Measurements from ENCODE around the gene CCNB1IP1.
A peak's percentile ranks its signal among the peaks of the same experiment; 100 is the strongest.
"Not testable (repeated sequence)": the region's sequence is repeated elsewhere in the genome, so short reads cannot be mapped to it uniquely, and the experiment has no call there.

Gene CCNB1IP1

GRCh38 chr14:20327005-20327869 lies 5.8 kb downstream of the CCNB1IP1 start:
- H3K4me3 Mint-ChIP-seq = no peak overlapping the region
- H3K36me3 Mint-ChIP-seq (ENCODE audit: insufficient read depth) = peaks cover 21% of the 10 kb centered on the region
- no peaks in the 10 kb centered on the region for H3K9me3 Mint-ChIP-seq
- peak; percentile 42 to 52 (median 49) for DNase-seq
- ATAC-seq (replicated peaks) = peak; percentile 58
- H3K27ac Mint-ChIP-seq = peak overlapping the region in 1 of 2 donors; percentile 52
- H3K4me1 Mint-ChIP-seq (ENCODE audit: low read depth in 2 of 2) = peaks cover 7 to 21% of the 10 kb centered on the region in 2 donors
- H3K27me3 Mint-ChIP-seq = no peaks in the 10 kb centered on the region

GRCh38 chr14:20317720-20318119 lies 15.4 kb downstream of the CCNB1IP1 start:
- H3K27me3 Mint-ChIP-seq = no peaks in the 10 kb centered on the region

GRCh38 chr14:20314026-20314425 lies 19.1 kb downstream of the CCNB1IP1 start:
- Mint-ChIP-seq H3K27me3 (no peaks in the 10 kb centered on the region), H3K36me3 (ENCODE audit: insufficient read depth) (peaks cover 49% of the 10 kb centered on the region), H3K27ac (no peak overlapping the region), H3K9me3 (no peaks in the 10 kb centered on the region), H3K4me1 (ENCODE audit: low read depth in 2 of 2) (no peaks in the 10 kb centered on the region), H3K4me3 (no peak overlapping the region)
- ATAC-seq (replicated peaks) (no peak), DNase-seq (no peak)

More at GRCh38 chr14:20317720-20318119, 15.4 kb downstream of the CCNB1IP1 start:
- DNase-seq (no peak), ATAC-seq (replicated peaks) (no peak)
- peaks cover 68% of the 10 kb centered on the region for H3K36me3 Mint-ChIP-seq (ENCODE audit: insufficient read depth)
- no peak overlapping the region for H3K27ac Mint-ChIP-seq
- no peaks in the 10 kb centered on the region for H3K4me1 Mint-ChIP-seq (ENCODE audit: low read depth in 2 of 2)
- H3K9me3 Mint-ChIP-seq = no peaks in the 10 kb centered on the region
- no peak overlapping the region for H3K4me3 Mint-ChIP-seq

GRCh38 chr14:20306079-20306423 lies 27.0 kb downstream of the CCNB1IP1 start:
- no peaks in the 10 kb centered on the region for H3K27me3 Mint-ChIP-seq
- H3K27ac Mint-ChIP-seq = peak overlapping the region; percentile 86 to 93
- peak overlapping the region; percentile 88 for H3K4me3 Mint-ChIP-seq
- ATAC-seq (replicated peaks) = no peak
- peaks cover 18% of the 10 kb centered on the region for H3K36me3 Mint-ChIP-seq (ENCODE audit: insufficient read depth)
- DNase-seq = no peak
- H3K4me1 Mint-ChIP-seq (ENCODE audit: low read depth in 2 of 2) = peaks cover 9 to 32% of the 10 kb centered on the region in 2 donors
- no peaks in the 10 kb centered on the region for H3K9me3 Mint-ChIP-seq

GRCh38 chr14:20305265-20306078 lies 27.6 kb downstream of the CCNB1IP1 start, which contains the start of gene TTC5:
TSS of gene TTC5 (minus strand) at chr14:20305951. CDS start at chr14:20305937, 14 bp downstream.
- DNase-seq = peak; percentile 89 to 94 (median 90)
- ATAC-seq (replicated peaks) = peak; percentile 99
- Mint-ChIP-seq H3K4me1 (ENCODE audit: low read depth in 2 of 2) (peaks cover 9 to 32% of the 10 kb centered on the region in 2 donors), H3K27me3 (no peaks in the 10 kb centered on the region), H3K36me3 (ENCODE audit: insufficient read depth) (peaks cover 20% of the 10 kb centered on the region), H3K4me3 (peak within 1 kb of the TSS; percentile 88), H3K9me3 (no peaks in the 10 kb centered on the region), H3K27ac (peak within 1 kb of the TSS; percentile 86 to 93)

GRCh38 chr14:20302042-20302755 lies 30.9 kb downstream of the CCNB1IP1 start:
- Mint-ChIP-seq H3K27ac (no peak overlapping the region), H3K4me1 (ENCODE audit: low read depth in 2 of 2) (peaks cover 9 to 32% of the 10 kb centered on the region in 2 donors)

GRCh38 chr14:20295067-20295466 lies 38.0 kb downstream of the CCNB1IP1 start:
- Mint-ChIP-seq H3K4me1 (ENCODE audit: low read depth in 2 of 2) (no peaks in the 10 kb centered on the region), H3K9me3 (no peaks in the 10 kb centered on the region), H3K36me3 (ENCODE audit: insufficient read depth) (peaks cover 84% of the 10 kb centered on the region), H3K4me3 (no peak overlapping the region), H3K27me3 (no peaks in the 10 kb centered on the region), H3K27ac (peak overlapping the region in 1 of 2 donors; percentile 64)
- no peak for ATAC-seq (replicated peaks)
- no peak for DNase-seq

More at GRCh38 chr14:20302042-20302755, 30.9 kb downstream of the CCNB1IP1 start:
- ATAC-seq (replicated peaks) = no peak
- no peak overlapping the region for H3K4me3 Mint-ChIP-seq
- H3K27me3 Mint-ChIP-seq = no peaks in the 10 kb centered on the region
- peaks cover 43% of the 10 kb centered on the region for H3K36me3 Mint-ChIP-seq (ENCODE audit: insufficient read depth)
- H3K9me3 Mint-ChIP-seq = no peaks in the 10 kb centered on the region
- no peak for DNase-seq

- DNase-seq = no peak
- Mint-ChIP-seq H3K36me3 (ENCODE audit: insufficient read depth) (peaks cover 82% of the 10 kb centered on the region), H3K27ac (peak overlapping the region in 1 of 2 donors; percentile 64), H3K27me3 (no peaks in the 10 kb centered on the region), H3K4me3 (no peak overlapping the region), H3K4me1 (ENCODE audit: low read depth in 2 of 2) (no peaks in the 10 kb centered on the region), H3K9me3 (no peaks in the 10 kb centered on the region)
- ATAC-seq (replicated peaks) = no peak
Observed at GRCh38 chr14:20294636-20295035, 38.4 kb downstream of the CCNB1IP1 start.

GRCh38 chr14:20281998-20282397 lies 51.1 kb downstream of the CCNB1IP1 start:
- ATAC-seq (replicated peaks); H3K36me3 Mint-ChIP-seq (ENCODE audit: insufficient read depth); H3K27me3 Mint-ChIP-seq; DNase-seq; H3K4me3 Mint-ChIP-seq; H3K9me3 Mint-ChIP-seq; H3K27ac Mint-ChIP-seq: not testable (repeated sequence)
- H3K4me1 Mint-ChIP-seq (ENCODE audit: low read depth in 2 of 2) = peaks cover 19 to 31% of the 10 kb centered on the region in 2 donors

- H3K4me3 Mint-ChIP-seq = peak overlapping the region; percentile 33 to 48
- H3K9me3 Mint-ChIP-seq; ATAC-seq (replicated peaks); DNase-seq; H3K27me3 Mint-ChIP-seq; H3K36me3 Mint-ChIP-seq (ENCODE audit: insufficient read depth): not testable (repeated sequence)
- H3K4me1 Mint-ChIP-seq (ENCODE audit: low read depth in 2 of 2) = peaks cover 19 to 31% of the 10 kb centered on the region in 2 donors
- peak overlapping the region; percentile 68 to 81 for H3K27ac Mint-ChIP-seq
Observed at GRCh38 chr14:20280265-20280664, 52.8 kb downstream of the CCNB1IP1 start.

- H3K27ac Mint-ChIP-seq = no peak overlapping the region
- H3K27me3 Mint-ChIP-seq = no peaks in the 10 kb centered on the region
- no peaks in the 10 kb centered on the region for H3K36me3 Mint-ChIP-seq (ENCODE audit: insufficient read depth)
- no peaks in the 10 kb centered on the region for H3K9me3 Mint-ChIP-seq
- no peak overlapping the region for H3K4me3 Mint-ChIP-seq
- no peak for ATAC-seq (replicated peaks)
- H3K4me1 Mint-ChIP-seq (ENCODE audit: low read depth in 2 of 2) = peaks cover 19 to 31% of the 10 kb centered on the region in 2 donors
- no peak for DNase-seq
Observed at GRCh38 chr14:20278414-20278813, 54.7 kb downstream of the CCNB1IP1 start.

GRCh38 chr14:20277409-20277808 lies 55.7 kb downstream of the CCNB1IP1 start:
- no peak for ATAC-seq (replicated peaks)
- Mint-ChIP-seq H3K27ac (peak overlapping the region in 1 of 2 donors; percentile 29), H3K27me3 (no peaks in the 10 kb centered on the region), H3K36me3 (ENCODE audit: insufficient read depth) (no peaks in the 10 kb centered on the region), H3K4me1 (ENCODE audit: low read depth in 2 of 2) (peaks cover 16 to 25% of the 10 kb centered on the region in 2 donors), H3K9me3 (no peaks in the 10 kb centered on the region), H3K4me3 (no peak overlapping the region)
- DNase-seq = no peak

GRCh38 chr14:20274062-20274461 lies 59.0 kb downstream of the CCNB1IP1 start:
- Mint-ChIP-seq H3K27ac (no peak overlapping the region), H3K9me3 (peaks cover 0 to 3% of the 10 kb centered on the region in 2 donors), H3K27me3 (no peaks in the 10 kb centered on the region), H3K4me1 (ENCODE audit: low read depth in 2 of 2) (peaks cover 4 to 9% of the 10 kb centered on the region in 2 donors), H3K36me3 (ENCODE audit: insufficient read depth) (no peaks in the 10 kb centered on the region), H3K4me3 (no peak overlapping the region)
- DNase-seq (no peak), ATAC-seq (replicated peaks) (no peak)
